ENCODE measurements around the gene GPR160. TPM values are rescaled to one million over a fixed set of nuclear protein-coding genes. Genes with fewer than 3 reads are reported as not detected.

Gene GPR160
- total and polyA plus RNA-seq, 2 of the 13 experiments (the other 11 are each of a cell fraction or from before 2014, with no cell fraction given), result 12.1 to 23.2 TPM

DNA sequence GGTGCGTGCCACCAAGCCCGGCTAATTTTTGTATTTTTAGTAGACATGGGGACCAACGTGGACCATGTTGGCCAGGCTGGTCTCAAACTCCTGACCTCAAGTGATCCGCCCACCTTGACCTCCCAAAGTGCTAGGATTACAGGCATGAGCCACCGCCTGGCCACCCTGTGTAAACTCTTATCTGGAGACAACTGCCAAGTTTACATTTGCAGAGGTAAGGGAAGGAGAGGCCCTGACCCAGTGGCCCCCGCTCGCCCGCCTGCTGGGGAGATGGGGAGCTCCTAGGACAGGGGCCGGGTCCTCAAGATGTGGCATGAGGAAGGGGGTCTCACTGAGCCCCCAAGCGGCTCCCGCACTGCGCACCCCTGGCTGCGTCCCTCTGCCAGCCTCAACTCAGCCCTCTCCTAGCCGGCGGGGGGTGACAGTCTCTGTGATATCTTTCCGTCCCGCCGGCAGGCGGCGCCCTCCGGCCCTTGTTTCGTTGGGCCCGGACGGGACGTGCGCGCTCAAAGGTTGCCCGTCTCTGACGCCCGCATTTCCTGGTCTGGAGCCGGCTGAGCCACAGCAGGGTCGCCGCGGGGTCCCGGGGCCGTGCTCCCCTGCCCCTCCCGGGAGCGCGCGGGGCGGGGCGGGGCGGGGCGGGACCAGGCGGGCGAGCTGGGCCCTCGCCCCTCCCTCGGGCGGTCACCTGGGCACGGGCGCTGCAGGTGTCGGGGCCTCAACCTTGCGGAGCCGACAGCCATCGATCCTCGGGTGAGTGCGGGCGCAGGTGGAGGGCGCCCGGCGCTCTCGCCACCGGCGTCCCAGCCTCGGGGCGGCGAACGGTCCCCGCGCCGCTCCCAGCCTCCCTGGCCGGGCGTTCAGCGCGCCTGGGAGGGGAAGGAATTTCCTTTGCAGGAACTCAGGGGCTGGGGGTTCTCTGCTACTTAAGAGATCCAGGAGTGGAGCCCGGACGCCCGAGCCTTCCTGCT lies at the start of gene GPR160 (continued):
- TF ChIP-seq, protein P1, sequence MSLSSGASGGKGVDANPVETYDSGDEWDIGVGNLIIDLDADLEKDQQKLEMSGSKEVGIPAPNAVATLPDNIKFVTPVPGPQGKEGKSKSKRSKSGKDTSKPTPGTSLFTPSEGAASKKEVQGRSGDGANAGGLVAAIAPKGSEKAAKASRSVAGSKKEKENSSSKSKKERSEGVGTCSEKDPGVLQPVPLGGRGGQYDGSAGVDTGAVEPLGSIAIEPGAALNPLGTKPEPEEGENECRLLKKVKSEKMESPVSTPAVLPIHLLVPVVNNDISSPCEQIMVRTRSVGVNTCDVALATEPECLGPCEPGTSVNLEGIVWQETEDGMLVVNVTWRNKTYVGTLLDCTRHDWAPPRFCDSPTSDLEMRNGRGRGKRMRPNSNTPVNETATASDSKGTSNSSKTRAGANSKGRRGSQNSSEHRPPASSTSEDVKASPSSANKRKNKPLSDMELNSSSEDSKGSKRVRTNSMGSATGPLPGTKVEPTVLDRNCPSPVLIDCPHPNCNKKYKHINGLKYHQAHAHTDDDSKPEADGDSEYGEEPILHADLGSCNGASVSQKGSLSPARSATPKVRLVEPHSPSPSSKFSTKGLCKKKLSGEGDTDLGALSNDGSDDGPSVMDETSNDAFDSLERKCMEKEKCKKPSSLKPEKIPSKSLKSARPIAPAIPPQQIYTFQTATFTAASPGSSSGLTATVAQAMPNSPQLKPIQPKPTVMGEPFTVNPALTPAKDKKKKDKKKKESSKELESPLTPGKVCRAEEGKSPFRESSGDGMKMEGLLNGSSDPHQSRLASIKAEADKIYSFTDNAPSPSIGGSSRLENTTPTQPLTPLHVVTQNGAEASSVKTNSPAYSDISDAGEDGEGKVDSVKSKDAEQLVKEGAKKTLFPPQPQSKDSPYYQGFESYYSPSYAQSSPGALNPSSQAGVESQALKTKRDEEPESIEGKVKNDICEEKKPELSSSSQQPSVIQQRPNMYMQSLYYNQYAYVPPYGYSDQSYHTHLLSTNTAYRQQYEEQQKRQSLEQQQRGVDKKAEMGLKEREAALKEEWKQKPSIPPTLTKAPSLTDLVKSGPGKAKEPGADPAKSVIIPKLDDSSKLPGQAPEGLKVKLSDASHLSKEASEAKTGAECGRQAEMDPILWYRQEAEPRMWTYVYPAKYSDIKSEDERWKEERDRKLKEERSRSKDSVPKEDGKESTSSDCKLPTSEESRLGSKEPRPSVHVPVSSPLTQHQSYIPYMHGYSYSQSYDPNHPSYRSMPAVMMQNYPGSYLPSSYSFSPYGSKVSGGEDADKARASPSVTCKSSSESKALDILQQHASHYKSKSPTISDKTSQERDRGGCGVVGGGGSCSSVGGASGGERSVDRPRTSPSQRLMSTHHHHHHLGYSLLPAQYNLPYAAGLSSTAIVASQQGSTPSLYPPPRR (CRISPR knock-in tag; IDR thresholded peaks at IDR 0.05; ENCODE audit: borderline replicate concordance), result peak; percentile 20; the same call in 1 of the 2 replicates
- TF ChIP-seq NKX3-1 (CRISPR knock-in tag; IDR thresholded peaks at IDR 0.05) (peak; percentile 15; the same call in 1 of the 2 replicates), TOPORS (CRISPR knock-in tag; IDR thresholded peaks at IDR 0.05) (peak; percentile 48; the same call in 1 of the 2 replicates), ZSCAN9 (CRISPR knock-in tag; IDR thresholded peaks at IDR 0.05; ENCODE audit: borderline replicate concordance) (peak; percentile 74; the same call in 1 of the 2 replicates), ETV6 (CRISPR knock-in tag; conservative IDR thresholded peaks at IDR 0.05) (peak; percentile 48; the same call in 1 of the 2 replicates), SOX6 (IDR thresholded peaks at IDR 0.05) (no peak), SOX6 (CRISPR knock-in tag; IDR thresholded peaks at IDR 0.05) (peak; percentile 60), CENPT (CRISPR knock-in tag; IDR thresholded peaks at IDR 0.05; ENCODE audit: low read depth) (peak; percentile 42; the same call in 1 of the 2 replicates), PHF8 (CRISPR knock-in tag; IDR thresholded peaks at IDR 0.05) (peak; percentile 69), KDM2A (CRISPR knock-in tag; IDR thresholded peaks at IDR 0.05; ENCODE audit: borderline replicate concordance, low read depth) (peak; percentile 77), MYC (CRISPR knock-in tag; IDR thresholded peaks at IDR 0.05; ENCODE audit: borderline replicate concordance) (peak; percentile 40), ZNF292 (CRISPR knock-in tag; IDR thresholded peaks at IDR 0.05; ENCODE audit: borderline replicate concordance, low read depth) (peak; percentile 80), ZNF564 (CRISPR knock-in tag; IDR thresholded peaks at IDR 0.05) (peak; percentile 47), ZBTB44 (CRISPR knock-in tag; IDR thresholded peaks at IDR 0.05) (0 out of 2 replicates have a peak, but pooled peaks have one; percentile 26), JARID2 (CRISPR knock-in tag; IDR thresholded peaks at IDR 0.05; ENCODE audit: insufficient replicate concordance) (peak; percentile 76), ZKSCAN5 (CRISPR knock-in tag; IDR thresholded peaks at IDR 0.05) (no peak), ETV5 (CRISPR knock-in tag; IDR thresholded peaks at IDR 0.05; ENCODE audit: borderline replicate concordance) (peak; percentile 74; the same call in 1 of the 2 replicates), ZNF766 (CRISPR knock-in tag; IDR thresholded peaks at IDR 0.05; ENCODE audit: borderline replicate concordance) (peak; percentile 14; the same call in 1 of the 2 replicates), DNMT1 (CRISPR knock-in tag; IDR thresholded peaks at IDR 0.05) (peak; percentile 74), ZNF777 (CRISPR knock-in tag; IDR thresholded peaks at IDR 0.05) (peak; percentile 99)
- TF ChIP-seq, protein P2, sequence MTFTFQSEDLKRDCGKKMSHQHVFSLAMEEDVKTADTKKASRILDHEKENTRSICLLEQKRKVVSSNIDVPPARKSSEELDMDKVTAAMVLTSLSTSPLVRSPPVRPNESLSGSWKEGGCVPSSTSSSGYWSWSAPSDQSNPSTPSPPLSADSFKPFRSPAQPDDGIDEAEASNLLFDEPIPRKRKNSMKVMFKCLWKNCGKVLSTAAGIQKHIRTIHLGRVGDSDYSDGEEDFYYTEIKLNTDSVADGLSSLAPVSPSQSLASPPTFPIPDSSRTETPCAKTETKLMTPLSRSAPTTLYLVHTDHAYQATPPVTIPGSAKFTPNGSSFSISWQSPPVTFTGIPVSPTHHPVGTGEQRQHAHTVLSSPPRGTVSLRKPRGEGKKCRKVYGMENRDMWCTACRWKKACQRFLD (CRISPR knock-in tag; IDR thresholded peaks at IDR 0.05; ENCODE audit: borderline replicate concordance), result no peak; the same call in 1 of the 2 replicates
